ENCODE data around the gene RBFOX1. TPM values are rescaled to one million over a fixed set of nuclear protein-coding genes. Genes with fewer than 3 reads are reported as not detected.

RBFOX1 gene
- polyA plus RNA-seq (2013, experiment 1 of 2), result 1.8 TPM
- 1.4 TPM for polyA plus RNA-seq (2013, experiment 2 of 2)

DNA sequence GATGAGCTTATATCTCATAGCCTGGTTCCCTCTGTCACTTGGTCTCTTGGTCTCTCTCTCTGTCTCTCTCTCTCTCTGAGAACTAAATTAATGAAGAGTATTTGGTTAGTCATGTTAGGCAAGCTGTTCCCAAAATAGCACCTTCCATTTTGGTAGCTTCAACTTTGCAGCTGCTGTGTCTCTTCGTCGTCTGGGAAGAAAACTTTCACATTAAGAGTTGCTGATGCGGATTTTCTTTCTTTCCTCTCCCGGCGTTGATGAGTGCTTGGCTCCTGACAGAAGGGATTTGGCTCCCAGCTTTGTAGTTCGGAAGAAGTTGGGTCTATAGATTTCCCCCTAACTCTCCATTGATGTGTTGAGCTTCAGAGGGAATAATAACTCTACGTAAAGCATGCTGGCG, at the start of gene RBFOX1:
Gene RBFOX1, plus strand, starts transcription at position 235 of the 400 bp plus-strand sequence.
- Histone ChIP-seq H3K36me3 (ENCODE audit: control insufficient read depth, insufficient read depth, low read length) (no peaks in the 10 kb centered on the region), H3K4me3 (ENCODE audit: extremely low read depth, insufficient read depth, low read length, poor library complexity, severe bottlenecking) (no peak within 1 kb of the TSS), H3K27ac (ENCODE audit: low read depth, low read length, severe bottlenecking) (no peak within 1 kb of the TSS), H3K9me3 (ENCODE audit: control insufficient read depth, low read length) (no peaks in the 10 kb centered on the region), H3K4me1 (ENCODE audit: control insufficient read depth, insufficient read depth, low read length, poor library complexity, severe bottlenecking) (peaks cover 13% of the 10 kb centered on the region)
- WGBS, 2 experiments (ENCODE audit: insufficient coverage in 2 of 2), result 89 to 92% methylated on average over 4 to 5 of the region's 8 CpGs

DNA sequence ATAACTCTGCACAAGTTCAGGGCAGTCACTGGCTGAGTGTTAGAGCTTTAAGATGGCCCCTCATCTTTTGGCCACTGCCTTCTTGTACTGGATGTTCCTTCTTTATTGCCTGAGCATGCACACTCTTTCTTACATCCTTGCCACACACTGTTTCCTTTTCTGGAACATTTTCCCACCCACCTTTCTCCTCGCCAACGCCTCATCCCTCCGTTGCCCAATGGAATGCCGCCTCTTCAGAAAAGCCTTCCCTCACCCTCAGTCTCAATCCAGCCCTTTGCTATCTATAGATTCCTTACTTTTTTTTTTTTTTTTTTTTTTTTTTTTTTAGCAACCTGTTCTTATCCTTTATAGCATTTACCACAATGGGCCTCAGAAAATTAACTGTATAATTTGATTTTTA, 47.9 kb upstream of the RBFOX1 start:
- H3K27ac ChIP-seq (ENCODE audit: low read depth, low read length, severe bottlenecking), result no peak overlapping the region
- 83 to 97% methylated on average over 4 of the region's 4 CpGs for WGBS, 2 experiments (ENCODE audit: insufficient coverage in 2 of 2)
- H3K4me3 ChIP-seq (ENCODE audit: extremely low read depth, insufficient read depth, low read length, poor library complexity, severe bottlenecking), result no peak overlapping the region
- no peaks in the 10 kb centered on the region for H3K9me3 ChIP-seq (ENCODE audit: control insufficient read depth, low read length)
- no peaks in the 10 kb centered on the region for H3K36me3 ChIP-seq (ENCODE audit: control insufficient read depth, insufficient read depth, low read length)
- no peaks in the 10 kb centered on the region for H3K4me1 ChIP-seq (ENCODE audit: control insufficient read depth, insufficient read depth, low read length, poor library complexity, severe bottlenecking)

DNA sequence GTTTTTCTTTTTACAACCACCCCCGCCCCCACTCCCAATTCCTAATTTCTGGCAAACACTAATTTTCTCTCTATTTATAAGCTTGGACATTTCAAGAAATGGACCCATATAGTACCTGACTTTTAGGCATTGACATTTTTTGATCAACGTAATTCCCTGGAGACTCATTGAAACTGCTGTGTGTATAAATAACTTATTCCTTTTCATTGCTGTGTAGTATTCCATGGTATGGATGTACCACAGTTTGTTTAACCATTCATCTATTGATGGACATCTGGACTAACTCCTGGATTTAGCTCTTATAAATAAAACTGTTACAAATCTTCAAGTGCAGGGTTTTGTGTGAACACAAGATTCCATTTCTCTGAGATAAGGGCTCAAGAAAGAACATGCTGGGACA, 47.1 kb upstream of the RBFOX1 start:
- 73 to 75% methylated on average over 1 of the region's 2 CpGs for WGBS, 2 experiments (ENCODE audit: insufficient coverage in 2 of 2)
- no peak overlapping the region for H3K27ac ChIP-seq (ENCODE audit: low read depth, low read length, severe bottlenecking)
- no peaks in the 10 kb centered on the region for H3K4me1 ChIP-seq (ENCODE audit: control insufficient read depth, insufficient read depth, low read length, poor library complexity, severe bottlenecking)

DNA sequence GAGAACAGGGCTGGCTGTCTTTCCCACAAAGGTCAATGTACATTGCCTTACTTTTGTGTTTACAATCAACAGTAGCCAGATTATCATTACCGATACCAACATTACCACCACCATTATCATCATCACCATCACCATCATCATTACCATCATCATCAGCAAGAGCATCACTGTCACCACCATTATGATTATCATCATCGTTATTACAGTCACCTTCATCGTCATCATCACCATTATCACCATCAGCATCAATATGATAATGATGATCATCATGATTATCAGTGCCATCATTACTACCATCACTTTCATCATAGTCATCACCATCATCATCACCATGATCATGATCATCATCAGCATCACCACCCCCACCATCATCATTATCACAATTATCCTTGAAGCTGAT, 43.3 kb upstream of the RBFOX1 start:
- H3K9me3 ChIP-seq (ENCODE audit: control insufficient read depth, low read length), result no peaks in the 10 kb centered on the region
- no peaks in the 10 kb centered on the region for H3K36me3 ChIP-seq (ENCODE audit: control insufficient read depth, insufficient read depth, low read length)
- H3K27ac ChIP-seq (ENCODE audit: low read depth, low read length, severe bottlenecking), result no peak overlapping the region
- 90 to 98% methylated on average over 2 to 3 of the region's 3 CpGs for WGBS, 2 experiments (ENCODE audit: insufficient coverage in 2 of 2)
- H3K4me3 ChIP-seq (ENCODE audit: extremely low read depth, insufficient read depth, low read length, poor library complexity, severe bottlenecking), result no peak overlapping the region
- H3K4me1 ChIP-seq (ENCODE audit: control insufficient read depth, insufficient read depth, low read length, poor library complexity, severe bottlenecking), result no peaks in the 10 kb centered on the region

More for the DNA sequence above, 47.1 kb upstream of the RBFOX1 start:
- H3K4me3 ChIP-seq (ENCODE audit: extremely low read depth, insufficient read depth, low read length, poor library complexity, severe bottlenecking), result no peak overlapping the region
- no peaks in the 10 kb centered on the region for H3K9me3 ChIP-seq (ENCODE audit: control insufficient read depth, low read length)
- no peaks in the 10 kb centered on the region for H3K36me3 ChIP-seq (ENCODE audit: control insufficient read depth, insufficient read depth, low read length)

DNA sequence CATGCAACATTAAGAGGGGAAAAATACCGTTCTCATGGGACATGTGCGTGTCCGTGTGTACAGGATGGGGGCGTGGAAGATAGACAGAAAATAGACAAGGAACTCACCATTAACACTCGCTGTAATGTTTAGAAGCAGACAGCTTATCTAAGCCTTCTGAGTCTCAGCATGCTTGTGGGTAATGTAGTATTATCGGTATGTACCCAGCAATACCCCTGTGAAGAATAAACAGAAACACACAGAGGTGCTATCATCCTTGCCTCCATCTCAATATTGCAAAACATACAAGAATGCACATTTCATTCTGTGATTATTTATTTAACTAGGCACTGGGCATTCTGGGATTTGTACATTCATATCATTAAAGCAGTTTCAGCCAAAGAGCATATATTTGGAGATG, 42.0 kb upstream of the RBFOX1 start:
- WGBS, 2 experiments (ENCODE audit: insufficient coverage in 2 of 2), result 81 to 100% methylated on average over 4 to 5 of the region's 6 CpGs

DNA sequence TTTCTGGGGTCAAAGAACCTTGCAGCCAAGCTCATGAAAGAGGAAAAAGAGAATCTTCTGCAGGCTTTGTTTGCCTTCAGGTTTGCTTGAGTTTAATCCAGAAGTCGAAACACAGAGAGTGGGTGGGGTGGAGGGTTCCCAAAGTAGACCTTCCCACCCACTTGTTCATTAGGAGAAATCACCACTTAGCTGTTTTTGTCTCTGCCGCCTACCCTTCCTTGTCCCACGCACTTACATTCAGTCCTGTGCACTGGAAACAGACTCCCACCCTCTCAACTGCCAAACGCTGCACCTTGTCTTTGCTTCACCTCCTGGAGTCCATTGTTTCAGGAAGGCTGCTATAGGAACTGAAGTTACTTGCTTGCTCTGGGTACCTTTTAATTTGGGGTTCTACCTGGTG, 38.6 kb upstream of the RBFOX1 start:
- WGBS, 2 experiments (ENCODE audit: insufficient coverage in 2 of 2), result 80 to 92% methylated on average over 3 of the region's 4 CpGs
- Histone ChIP-seq H3K4me1 (ENCODE audit: control insufficient read depth, insufficient read depth, low read length, poor library complexity, severe bottlenecking) (no peaks in the 10 kb centered on the region), H3K9me3 (ENCODE audit: control insufficient read depth, low read length) (no peaks in the 10 kb centered on the region), H3K36me3 (ENCODE audit: control insufficient read depth, insufficient read depth, low read length) (no peaks in the 10 kb centered on the region), H3K27ac (ENCODE audit: low read depth, low read length, severe bottlenecking) (no peak overlapping the region), H3K4me3 (ENCODE audit: extremely low read depth, insufficient read depth, low read length, poor library complexity, severe bottlenecking) (no peak overlapping the region)

More for the DNA sequence above, 42.0 kb upstream of the RBFOX1 start:
- H3K36me3 ChIP-seq (ENCODE audit: control insufficient read depth, insufficient read depth, low read length), result no peaks in the 10 kb centered on the region
- no peak overlapping the region for H3K4me3 ChIP-seq (ENCODE audit: extremely low read depth, insufficient read depth, low read length, poor library complexity, severe bottlenecking)
- H3K4me1 ChIP-seq (ENCODE audit: control insufficient read depth, insufficient read depth, low read length, poor library complexity, severe bottlenecking), result no peaks in the 10 kb centered on the region
- H3K9me3 ChIP-seq (ENCODE audit: control insufficient read depth, low read length), result no peaks in the 10 kb centered on the region
- no peak overlapping the region for H3K27ac ChIP-seq (ENCODE audit: low read depth, low read length, severe bottlenecking)

DNA sequence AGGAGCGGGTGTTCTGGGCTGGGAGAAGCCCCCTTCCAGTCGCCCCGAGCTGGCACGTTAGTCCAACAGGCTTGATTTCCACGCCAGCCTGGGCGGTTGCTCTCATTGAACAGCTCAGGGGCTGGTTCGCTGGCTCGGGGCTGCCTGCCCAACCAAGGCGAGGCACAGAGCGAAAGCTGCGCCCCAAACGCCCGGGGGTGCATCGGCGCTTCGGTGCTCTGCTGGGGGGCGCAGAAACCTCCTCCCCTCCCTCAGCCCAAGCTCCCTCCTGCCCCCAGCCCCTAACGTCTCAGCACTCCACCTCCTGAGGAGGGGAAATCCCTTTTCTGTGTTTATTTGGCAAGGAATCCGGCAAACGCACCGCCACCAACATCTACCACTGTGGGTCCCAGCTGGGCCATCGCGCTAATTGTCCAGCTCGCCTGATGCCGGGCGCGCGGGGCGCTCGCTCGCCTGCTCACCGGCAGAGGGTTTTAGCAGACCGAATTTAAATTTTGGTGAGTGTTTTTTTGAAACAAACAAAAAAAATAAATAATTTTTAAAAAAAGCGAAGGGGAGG, 29.5 kb upstream of the RBFOX1 start:
- Histone ChIP-seq H3K9me3 (ENCODE audit: control insufficient read depth, low read length) (no peaks in the 10 kb centered on the region), H3K36me3 (ENCODE audit: control insufficient read depth, insufficient read depth, low read length) (no peaks in the 10 kb centered on the region), H3K4me1 (ENCODE audit: control insufficient read depth, insufficient read depth, low read length, poor library complexity, severe bottlenecking) (no peaks in the 10 kb centered on the region), H3K4me3 (ENCODE audit: extremely low read depth, insufficient read depth, low read length, poor library complexity, severe bottlenecking) (peak overlapping the region; percentile 35), H3K27ac (ENCODE audit: low read depth, low read length, severe bottlenecking) (no peak overlapping the region)
- WGBS, 2 experiments (ENCODE audit: insufficient coverage in 2 of 2), result 0 to 2% methylated on average over 5 to 8 of the region's 34 CpGs

DNA sequence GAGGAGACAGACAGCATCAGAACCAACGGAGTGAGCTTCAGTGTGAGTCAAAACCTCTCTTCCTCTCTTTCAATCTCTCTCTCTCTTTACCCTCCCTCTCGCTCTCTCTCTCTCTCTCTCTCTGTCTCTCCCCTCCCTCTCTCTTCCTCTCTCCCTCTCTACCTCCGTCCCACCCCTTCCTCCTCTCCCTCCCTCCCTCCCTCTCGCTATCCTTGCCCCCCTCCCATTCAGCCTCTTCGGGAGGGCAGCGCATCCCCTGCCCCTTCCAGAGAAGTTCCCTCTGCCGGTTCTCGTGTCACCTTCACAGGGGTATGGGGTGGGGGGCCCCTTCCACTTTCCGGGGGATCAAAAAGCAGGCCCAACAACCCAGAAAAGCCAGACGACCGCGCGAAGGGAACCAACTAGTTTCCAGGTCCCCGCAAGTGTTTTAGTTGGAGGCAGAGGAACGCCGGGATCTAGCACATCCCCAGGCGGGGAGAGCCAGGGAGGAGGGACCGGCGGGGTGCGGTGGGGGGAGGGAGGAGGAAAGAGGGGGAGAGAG, 28.9 kb upstream of the RBFOX1 start:
- H3K4me1 ChIP-seq (ENCODE audit: control insufficient read depth, insufficient read depth, low read length, poor library complexity, severe bottlenecking), result no peaks in the 10 kb centered on the region
- no peaks in the 10 kb centered on the region for H3K36me3 ChIP-seq (ENCODE audit: control insufficient read depth, insufficient read depth, low read length)
- no peaks in the 10 kb centered on the region for H3K9me3 ChIP-seq (ENCODE audit: control insufficient read depth, low read length)
- peak overlapping the region; percentile 35 for H3K4me3 ChIP-seq (ENCODE audit: extremely low read depth, insufficient read depth, low read length, poor library complexity, severe bottlenecking)
- WGBS, 2 experiments (ENCODE audit: insufficient coverage in 2 of 2), result 0 to 3% methylated on average over 9 to 11 of the region's 20 CpGs
- no peak overlapping the region for H3K27ac ChIP-seq (ENCODE audit: low read depth, low read length, severe bottlenecking)

DNA sequence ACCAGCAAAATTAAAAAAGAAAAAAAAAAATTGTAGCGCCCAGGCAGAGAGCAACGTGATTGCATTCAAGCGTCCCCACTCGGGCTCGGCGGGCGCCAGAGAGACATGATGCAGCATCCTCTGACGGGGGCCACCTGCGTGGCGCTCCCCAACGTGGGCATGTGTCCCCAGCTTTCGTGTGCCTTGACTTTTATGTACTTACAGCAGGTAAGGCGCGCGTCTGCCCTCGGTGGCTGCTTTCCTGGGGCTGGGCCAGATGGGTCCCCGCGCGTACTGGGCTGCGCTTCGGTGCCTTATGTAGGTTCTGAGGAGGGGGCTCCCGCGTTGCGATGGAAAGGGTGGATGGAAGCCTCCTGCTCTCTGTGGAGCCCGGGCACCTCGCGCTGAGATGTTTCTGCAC, 28.4 kb upstream of the RBFOX1 start:
- H3K27ac ChIP-seq (ENCODE audit: low read depth, low read length, severe bottlenecking), result no peak overlapping the region
- peak overlapping the region; percentile 35 for H3K4me3 ChIP-seq (ENCODE audit: extremely low read depth, insufficient read depth, low read length, poor library complexity, severe bottlenecking)
- H3K36me3 ChIP-seq (ENCODE audit: control insufficient read depth, insufficient read depth, low read length), result no peaks in the 10 kb centered on the region
- WGBS, 2 experiments (ENCODE audit: insufficient coverage in 2 of 2), result 0 to 1% methylated on average over 19 to 27 of the region's 27 CpGs
- H3K4me1 ChIP-seq (ENCODE audit: control insufficient read depth, insufficient read depth, low read length, poor library complexity, severe bottlenecking), result no peaks in the 10 kb centered on the region
- no peaks in the 10 kb centered on the region for H3K9me3 ChIP-seq (ENCODE audit: control insufficient read depth, low read length)

DNA sequence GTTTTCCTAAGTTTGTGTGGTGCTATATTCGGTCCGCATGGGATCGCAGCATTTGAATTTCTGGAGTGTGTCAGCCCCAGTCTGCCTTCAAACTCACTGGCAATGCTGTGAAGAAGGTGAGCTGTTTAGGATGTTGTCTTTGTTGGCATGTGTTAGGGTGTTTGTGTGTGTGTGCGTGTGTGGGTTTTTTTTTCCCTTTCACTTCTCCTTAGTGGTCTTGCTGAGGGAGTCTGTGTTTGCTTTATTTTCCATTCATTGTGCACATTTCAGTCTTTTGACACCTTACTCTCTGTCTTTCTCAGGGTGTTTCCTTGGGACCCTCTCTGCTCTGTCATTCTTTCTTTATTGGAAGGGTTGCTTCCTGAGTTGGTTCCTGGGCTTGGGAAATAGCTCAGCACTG, 27.7 kb upstream of the RBFOX1 start:
- Histone ChIP-seq H3K4me3 (ENCODE audit: extremely low read depth, insufficient read depth, low read length, poor library complexity, severe bottlenecking) (no peak overlapping the region), H3K9me3 (ENCODE audit: control insufficient read depth, low read length) (no peaks in the 10 kb centered on the region), H3K4me1 (ENCODE audit: control insufficient read depth, insufficient read depth, low read length, poor library complexity, severe bottlenecking) (no peaks in the 10 kb centered on the region), H3K36me3 (ENCODE audit: control insufficient read depth, insufficient read depth, low read length) (no peaks in the 10 kb centered on the region), H3K27ac (ENCODE audit: low read depth, low read length, severe bottlenecking) (no peak overlapping the region)
- WGBS, 2 experiments (ENCODE audit: insufficient coverage in 2 of 2), result no CpG with 5 or more reads among the region's 4 CpGs

DNA sequence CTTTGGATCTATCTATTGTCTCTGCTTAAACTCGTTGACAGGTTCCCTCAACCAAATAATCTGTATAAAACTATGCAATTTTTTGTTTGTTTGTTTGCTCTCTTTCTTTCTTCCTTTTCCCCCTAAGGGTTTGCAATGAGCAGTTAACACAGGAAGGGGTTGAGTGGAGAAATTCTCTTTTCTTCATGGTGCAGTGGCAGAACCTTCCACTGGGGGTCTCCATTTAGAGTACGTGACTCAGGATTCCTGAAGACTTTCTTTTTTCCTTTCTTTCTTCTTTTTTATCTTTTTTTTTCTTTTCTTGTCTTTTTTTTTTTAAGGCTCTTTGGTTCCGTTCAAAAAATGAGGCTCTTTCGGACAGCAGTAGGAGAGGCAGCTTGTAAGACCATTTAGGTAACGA, 19.5 kb upstream of the RBFOX1 start:
- H3K27ac ChIP-seq (ENCODE audit: low read depth, low read length, severe bottlenecking), result no peak overlapping the region
- H3K4me1 ChIP-seq (ENCODE audit: control insufficient read depth, insufficient read depth, low read length, poor library complexity, severe bottlenecking), result no peaks in the 10 kb centered on the region
- H3K4me3 ChIP-seq (ENCODE audit: extremely low read depth, insufficient read depth, low read length, poor library complexity, severe bottlenecking), result no peak overlapping the region
- H3K36me3 ChIP-seq (ENCODE audit: control insufficient read depth, insufficient read depth, low read length), result no peaks in the 10 kb centered on the region
- WGBS, 2 experiments (ENCODE audit: insufficient coverage in 2 of 2), result no CpG with 5 or more reads among the region's 5 CpGs
- H3K9me3 ChIP-seq (ENCODE audit: control insufficient read depth, low read length), result no peaks in the 10 kb centered on the region
